Inflammatory macrophage treated with lipopolysaccharide for 4 hours (primary cell): ENCODE measurements around the gene C11orf54.
"Not testable (repeated sequence)": the region's sequence is repeated elsewhere in the genome, so short reads cannot be mapped to it uniquely, and the experiment has no call there.

Source experiments
- DNase-seq: peaks from one replicate; pipeline ENCODE4 v3.0.0-alpha.2; 2020

C11orf54 gene

GRCh38 chr11:93735627-93736026 is 5.8 kb upstream of the C11orf54 start:
- DNase-seq = no peak

- peak; percentile 16 for DNase-seq
These were observed 5.3 kb upstream of the C11orf54 start for GRCh38 chr11:93736129-93736528.

GRCh38 chr11:93737904-93738612 is 3.4 kb upstream of the C11orf54 start:
- no peak for DNase-seq

GRCh38 chr11:93738647-93739081 is 2.8 kb upstream of the C11orf54 start:
- DNase-seq = no peak

GRCh38 chr11:93740031-93740729 is 1.3 kb upstream of the C11orf54 start:
- DNase-seq = no peak

GRCh38 chr11:93740730-93741093 is 760 bp upstream of the C11orf54 start:
- DNase-seq = peak; percentile 81

GRCh38 chr11:93741882-93742226 is 382 bp downstream of the C11orf54 start:
- DNase-seq = peak; percentile 50

- no peak for DNase-seq
These were observed 1.8 kb downstream of the C11orf54 start for GRCh38 chr11:93743291-93743690.

- DNase-seq = no peak
These were observed 3.2 kb downstream of the C11orf54 start for GRCh38 chr11:93744669-93745004.

GRCh38 chr11:93745005-93745755 is 3.7 kb downstream of the C11orf54 start:
- DNase-seq = not testable (repeated sequence)

- no peak for DNase-seq
These were observed 4.6 kb downstream of the C11orf54 start for GRCh38 chr11:93746101-93746500.

- no peak for DNase-seq
These were observed 5.7 kb downstream of the C11orf54 start for GRCh38 chr11:93747122-93747521.

- no peak for DNase-seq
These were observed 9.5 kb downstream of the C11orf54 start for GRCh38 chr11:93751001-93751400.

- no peak for DNase-seq
These were observed 11.8 kb downstream of the C11orf54 start for GRCh38 chr11:93753241-93753640.

- DNase-seq = no peak
These were observed 15.3 kb downstream of the C11orf54 start for GRCh38 chr11:93756748-93757147.

- DNase-seq = no peak
These were observed 15.8 kb downstream of the C11orf54 start for GRCh38 chr11:93757301-93757700.

GRCh38 chr11:93757924-93758865 is 16.7 kb downstream of the C11orf54 start:
- no peak for DNase-seq

GRCh38 chr11:93759123-93759522 is 17.7 kb downstream of the C11orf54 start:
- DNase-seq = not testable (repeated sequence)

- no peak for DNase-seq
These were observed 20.4 kb downstream of the C11orf54 start for GRCh38 chr11:93761910-93762309.

GRCh38 chr11:93765551-93765950 is 24.1 kb downstream of the C11orf54 start:
- no peak for DNase-seq

GRCh38 chr11:93766504-93766903 is 25.0 kb downstream of the C11orf54 start:
- no peak for DNase-seq

- DNase-seq = no peak
These were observed 25.5 kb downstream of the C11orf54 start for GRCh38 chr11:93767018-93767417.

GRCh38 chr11:93770160-93770559 is 28.7 kb downstream of the C11orf54 start:
- DNase-seq = no peak
